ENCODE measurements around the gene MPV17L.
"Not testable (repeated sequence)": the region's sequence is repeated elsewhere in the genome, so short reads cannot be mapped to it uniquely, and the experiment has no call there.

The MPV17L gene

DNA sequence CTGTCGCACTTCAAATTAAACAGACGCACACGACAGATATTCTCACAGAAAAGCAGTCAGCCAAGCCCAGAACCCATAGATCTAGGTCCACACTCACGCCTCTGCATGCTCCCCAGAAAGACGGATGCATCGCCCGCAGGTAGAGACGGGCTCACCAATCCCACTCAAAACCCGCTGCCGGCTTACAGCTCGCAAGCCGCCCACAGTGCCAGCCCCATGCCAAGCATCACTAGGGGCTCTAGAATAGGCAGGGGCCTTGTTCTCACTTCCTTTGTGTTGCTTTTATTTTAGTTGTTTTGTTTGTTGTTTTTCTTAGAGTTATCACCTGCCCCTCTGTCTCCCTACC is 38.5 kb downstream of the MPV17L start:
- no peak for DNase-seq (ENCODE audit: extremely low read depth, low read depth)
- TF ChIP-seq CTCF (IDR thresholded peaks at IDR 0.05; ENCODE audit: low read depth, low read length), result no peak

GRCh38 chr16:15434425-15435215 is 39.1 kb downstream of the MPV17L start, which contains the start of gene BMERB1:
Gene BMERB1 (plus strand): TSS chr16:15434588. CDS start chr16:15434654, 66 bp downstream.
- TF ChIP-seq CTCF (IDR thresholded peaks at IDR 0.05; ENCODE audit: low read depth, low read length), result no peak
- peak; percentile 52 for DNase-seq (ENCODE audit: extremely low read depth, low read depth)

DNA sequence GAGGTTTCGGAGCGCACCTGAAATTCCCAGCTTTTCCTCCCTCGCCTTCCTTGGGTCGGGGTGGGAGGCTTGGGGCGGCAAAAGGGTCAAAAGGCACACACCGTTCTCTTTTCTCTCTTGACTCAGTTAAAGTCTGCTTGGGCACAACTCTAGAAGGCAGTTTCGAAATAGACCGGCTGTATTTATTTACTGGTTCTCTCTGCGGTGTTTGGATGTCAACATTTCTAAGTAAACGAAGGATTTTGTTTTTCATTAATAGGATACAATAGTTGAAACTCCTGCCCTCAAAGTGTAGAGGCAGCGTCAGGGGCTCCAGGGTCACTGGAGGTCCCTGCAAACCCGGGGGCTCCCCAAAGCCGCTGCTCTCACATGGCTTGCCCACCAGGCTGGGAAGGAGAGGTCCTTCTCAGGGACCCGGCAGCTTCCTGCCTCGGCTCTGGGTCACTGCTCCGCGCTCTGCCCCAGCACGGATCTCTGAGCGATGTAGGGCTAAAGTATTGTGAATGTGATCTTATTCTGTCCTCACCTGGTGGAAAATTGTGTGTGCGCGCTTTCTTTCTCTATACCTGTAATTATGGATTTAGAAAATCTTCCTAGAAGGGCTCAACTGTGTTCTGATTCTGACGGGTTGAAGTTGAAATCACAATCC is 39.8 kb downstream of the MPV17L start:
- TF ChIP-seq CTCF (IDR thresholded peaks at IDR 0.05; ENCODE audit: low read depth, low read length), result no peak
- no peak for DNase-seq (ENCODE audit: extremely low read depth, low read depth)

GRCh38 chr16:15439102-15439501 is 43.5 kb downstream of the MPV17L start:
- DNase-seq (ENCODE audit: extremely low read depth, low read depth), result no peak
- TF ChIP-seq CTCF (IDR thresholded peaks at IDR 0.05; ENCODE audit: low read depth, low read length), result no peak

GRCh38 chr16:15439521-15439920 is 44.0 kb downstream of the MPV17L start:
- no peak for TF ChIP-seq CTCF (IDR thresholded peaks at IDR 0.05; ENCODE audit: low read depth, low read length)
- no peak for DNase-seq (ENCODE audit: extremely low read depth, low read depth)

- DNase-seq (ENCODE audit: extremely low read depth, low read depth), result no peak
- no peak for TF ChIP-seq CTCF (IDR thresholded peaks at IDR 0.05; ENCODE audit: low read depth, low read length)
Observed at GRCh38 chr16:15440852-15441251, 45.3 kb downstream of the MPV17L start.

DNA sequence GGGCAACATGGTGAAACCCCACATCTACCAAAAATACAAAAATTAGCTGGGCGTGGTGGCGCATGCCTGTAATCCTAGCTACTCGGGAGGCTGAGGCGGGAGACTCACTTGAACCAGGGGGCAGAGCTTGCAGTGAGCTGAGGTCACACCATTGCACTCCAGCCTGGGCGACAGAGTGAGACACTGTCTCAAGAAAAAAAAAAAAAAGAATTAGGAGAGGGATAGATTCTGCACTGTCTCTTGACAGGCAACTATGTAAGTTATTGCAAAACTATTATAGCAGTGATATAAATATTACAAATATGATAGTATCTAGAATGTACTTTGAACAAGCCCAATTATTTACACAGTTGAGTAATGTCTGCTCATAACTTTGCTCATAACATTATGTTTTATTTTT is 46.6 kb downstream of the MPV17L start:
- DNase-seq (ENCODE audit: extremely low read depth, low read depth), result not testable (repeated sequence)
